Measurements from ENCODE around the gene ATP6V1F.

GRCh38 chr7:128886391-128887168 lies 23.9 kb downstream of the ATP6V1F start:
- TF ChIP-seq ZNF274 (IDR thresholded peaks at IDR 0.05; ENCODE audit: low read depth, low read length) (no peak), SUZ12 (IDR thresholded peaks at IDR 0.05; ENCODE audit: extremely low read depth, insufficient read depth, insufficient read length) (no peak)
